H9 (cell line): ENCODE data around the gene STAT3. TPM values are rescaled to one million over a fixed set of nuclear protein-coding genes. Genes with fewer than 3 reads are reported as not detected.

Experiments
- DNase-seq: peaks from one replicate; pipeline ENCODE4 v3.0.0-alpha.2; 2017
- H2AFZ ChIP-seq: one replicate; pipeline ENCODE4 v1.6.1; 2013; ENCODE audit warnings: mild to moderate bottlenecking, low read length, control low read depth, moderate library complexity
- H2AK5ac ChIP-seq: 2 replicates; pipeline ENCODE4 v1.6.1; 2013; ENCODE audit warnings: low read length, control low read depth, mixed read lengths; ENCODE audit not compliant: insufficient read length
- H2BK120ac ChIP-seq: one replicate; pipeline ENCODE4 v1.6.1; 2013; ENCODE audit warnings: low read depth, mild to moderate bottlenecking, low read length, control low read depth, inconsistent platforms; ENCODE audit not compliant: poor library complexity, severe bottlenecking
- H2BK12ac ChIP-seq: 2 replicates; pipeline ENCODE4 v1.6.1; 2013; ENCODE audit warnings: low read length, control low read depth, mixed read lengths, low read depth; ENCODE audit not compliant: insufficient read length
- H2BK15ac ChIP-seq: 2 replicates; pipeline ENCODE4 v1.6.1; 2013; ENCODE audit warnings: low read depth, low read length, control low read depth
- H2BK20ac ChIP-seq: one replicate; pipeline ENCODE4 v1.6.1; 2013; ENCODE audit warnings: low read depth, mild to moderate bottlenecking, low read length, control low read depth, inconsistent platforms; ENCODE audit not compliant: poor library complexity, severe bottlenecking
- H2BK5ac ChIP-seq: 2 replicates; pipeline ENCODE4 v1.6.1; 2013; ENCODE audit warnings: low read length, control low read depth, mixed read lengths; ENCODE audit not compliant: insufficient read length
- H3K14ac ChIP-seq: 2 replicates; pipeline ENCODE4 v1.6.1; 2013; ENCODE audit warnings: low read length, control low read depth; ENCODE audit not compliant: insufficient read depth
- H3K18ac ChIP-seq: 2 replicates; pipeline ENCODE4 v1.6.1; 2013; ENCODE audit warnings: low read depth, mild to moderate bottlenecking, mixed read lengths, low read length, control low read depth; ENCODE audit not compliant: insufficient read length
- H3K23ac ChIP-seq: 2 replicates; pipeline ENCODE4 v1.6.1; 2013; ENCODE audit warnings: low read length, control low read depth, mixed read lengths, low read depth; ENCODE audit not compliant: insufficient read length
- H3K23me2 ChIP-seq: 2 replicates; pipeline ENCODE4 v1.6.1; 2013; ENCODE audit warnings: low read depth, mild to moderate bottlenecking, mixed read lengths, low read length, control low read depth; ENCODE audit not compliant: insufficient read length, poor library complexity, severe bottlenecking
- H3K27ac ChIP-seq: 2 replicates; pipeline ENCODE4 v1.5.1; 2013; ENCODE audit warnings: low read length, control low read depth, mixed read lengths, low read depth; ENCODE audit not compliant: insufficient read length
- H3K27me3 ChIP-seq: 2 replicates; pipeline ENCODE4 v1.6.1; 2013; ENCODE audit warnings: low read length, control low read depth, inconsistent platforms; ENCODE audit not compliant: insufficient read depth
- H3K4ac ChIP-seq: 2 replicates; pipeline ENCODE4 v1.6.1; 2013; ENCODE audit warnings: low read depth, mild to moderate bottlenecking, control low read depth, inconsistent platforms, low read length, moderate library complexity
- H3K4me1 ChIP-seq: 2 replicates; pipeline ENCODE4 v1.6.1; 2013; ENCODE audit warnings: low read length, control low read depth, inconsistent platforms; ENCODE audit not compliant: insufficient read depth
- H3K4me2 ChIP-seq: 2 replicates; pipeline ENCODE4 v1.6.1; 2013; ENCODE audit warnings: low read length, control low read depth, mixed read lengths; ENCODE audit not compliant: insufficient read length, insufficient read depth
- H3K56ac ChIP-seq: 2 replicates; pipeline ENCODE4 v1.6.1; 2013; ENCODE audit warnings: low read depth, mild to moderate bottlenecking, mixed read lengths, low read length, control low read depth; ENCODE audit not compliant: insufficient read length
- H3K79me1 ChIP-seq: 2 replicates; pipeline ENCODE4 v1.6.1; 2013; ENCODE audit warnings: low read depth, mild to moderate bottlenecking, moderate library complexity, low read length, control low read depth, inconsistent platforms; ENCODE audit not compliant: insufficient read depth, poor library complexity, severe bottlenecking
- H3K79me2 ChIP-seq: 2 replicates; pipeline ENCODE4 v1.6.1; 2013; ENCODE audit warnings: low read length, control low read depth, inconsistent platforms; ENCODE audit not compliant: insufficient read depth
- H3K9ac ChIP-seq: 2 replicates; pipeline ENCODE4 v1.6.1; 2013; ENCODE audit warnings: low read length, control low read depth, mixed read lengths; ENCODE audit not compliant: insufficient read length; ENCODE audit errors: extremely low read depth
- H3K9me3 ChIP-seq: one replicate; pipeline ENCODE4 v1.6.1; 2013; ENCODE audit warnings: low read depth, low read length, inconsistent platforms; ENCODE audit not compliant: control insufficient read depth
- H3T11ph ChIP-seq: one replicate; pipeline ENCODE4 v1.6.1; 2013; ENCODE audit warnings: mild to moderate bottlenecking, low read length, control low read depth, inconsistent platforms
- H4K20me1 ChIP-seq: one replicate; pipeline ENCODE4 v1.6.1; 2013; ENCODE audit not compliant: control insufficient read depth, insufficient read length, insufficient read depth
- H4K5ac ChIP-seq: 2 replicates; pipeline ENCODE4 v1.6.1; 2013; ENCODE audit warnings: low read depth, mild to moderate bottlenecking, mixed read lengths, low read length, control low read depth; ENCODE audit not compliant: insufficient read length
- H4K8ac ChIP-seq: replicated peaks from 2 replicates; pipeline ENCODE4 v1.6.1; 2013; ENCODE audit warnings: low read length, control low read depth, mixed read lengths, low read depth; ENCODE audit not compliant: insufficient read length
- H4K91ac ChIP-seq: 2 replicates; pipeline ENCODE4 v1.6.1; 2013; ENCODE audit warnings: low read depth, mild to moderate bottlenecking, moderate library complexity, mixed read lengths, low read length, control low read depth; ENCODE audit not compliant: insufficient read length
- H3K27ac Mint-ChIP-seq, 3 experiments: 2 replicates in 2 of 3; 3 replicates in 1 of 3; pipeline ENCODE4 v1.8.0; 2020 to 2021; ENCODE audit warnings: mixed read lengths in 3 of 3, mild to moderate bottlenecking in 1 of 3, moderate library complexity in 1 of 3
- H3K27me3 Mint-ChIP-seq: 2 replicates; pipeline ENCODE4 v1.8.0; 2021; ENCODE audit warnings: low read depth, mild to moderate bottlenecking, moderate library complexity, mixed read lengths
- H3K36me3 Mint-ChIP-seq, 3 experiments: 2 replicates in 2 of 3; 3 replicates in 1 of 3; pipeline ENCODE4 v1.8.0; 2020 to 2021; ENCODE audit warnings: low read depth in 3 of 3, mixed read lengths in 3 of 3; ENCODE audit not compliant: insufficient read depth in 1 of 3
- H3K4me1 Mint-ChIP-seq, 2 experiments: 2 replicates each; pipeline ENCODE4 v1.8.0; 2020; ENCODE audit warnings: mixed read lengths in 2 of 2
- H3K4me3 Mint-ChIP-seq, 2 experiments: 2 replicates in 1 of 2; 3 replicates in 1 of 2; pipeline ENCODE4 v1.8.0; 2020 to 2021; ENCODE audit warnings: mild to moderate bottlenecking in 2 of 2, mixed read lengths in 2 of 2, moderate library complexity in 1 of 2
- H3K9me3 Mint-ChIP-seq, 2 experiments: 2 replicates in 1 of 2; 3 replicates in 1 of 2; pipeline ENCODE4 v1.8.0; 2020; ENCODE audit warnings: mild to moderate bottlenecking in 2 of 2, mixed read lengths in 2 of 2, moderate library complexity in 1 of 2
- CTCF ChIP-seq: fragments of 200-600 bp; sonication (generic); conservative IDR thresholded peaks from 3 replicates; pipeline ENCODE4 v1.8.0; 2021; ENCODE audit warnings: antibody characterized with exemption, mild to moderate bottlenecking
- WGBS: extraction: QIAGEN DNeasy Blood & Tissue Kit; methylation state at CpG from one replicate; pipeline ENCODE4 v1.1.7; 2013; ENCODE audit warnings: missing lambda C conversion rate, low lambda C conversion rate, mixed read lengths; ENCODE audit not compliant: insufficient read length; ENCODE audit errors: extremely low coverage; 5-methylcytosine and 5-hydroxymethylcytosine counted together
- total RNA-seq: library from RNA; stranded (reverse); gene quantifications from 2 replicates; pipeline ENCODE4 v1.2.1, GENCODE V29; 2021

The STAT3 gene
- total RNA-seq, 1 experiment from 2014 or later = 83.2 TPM

DNA sequence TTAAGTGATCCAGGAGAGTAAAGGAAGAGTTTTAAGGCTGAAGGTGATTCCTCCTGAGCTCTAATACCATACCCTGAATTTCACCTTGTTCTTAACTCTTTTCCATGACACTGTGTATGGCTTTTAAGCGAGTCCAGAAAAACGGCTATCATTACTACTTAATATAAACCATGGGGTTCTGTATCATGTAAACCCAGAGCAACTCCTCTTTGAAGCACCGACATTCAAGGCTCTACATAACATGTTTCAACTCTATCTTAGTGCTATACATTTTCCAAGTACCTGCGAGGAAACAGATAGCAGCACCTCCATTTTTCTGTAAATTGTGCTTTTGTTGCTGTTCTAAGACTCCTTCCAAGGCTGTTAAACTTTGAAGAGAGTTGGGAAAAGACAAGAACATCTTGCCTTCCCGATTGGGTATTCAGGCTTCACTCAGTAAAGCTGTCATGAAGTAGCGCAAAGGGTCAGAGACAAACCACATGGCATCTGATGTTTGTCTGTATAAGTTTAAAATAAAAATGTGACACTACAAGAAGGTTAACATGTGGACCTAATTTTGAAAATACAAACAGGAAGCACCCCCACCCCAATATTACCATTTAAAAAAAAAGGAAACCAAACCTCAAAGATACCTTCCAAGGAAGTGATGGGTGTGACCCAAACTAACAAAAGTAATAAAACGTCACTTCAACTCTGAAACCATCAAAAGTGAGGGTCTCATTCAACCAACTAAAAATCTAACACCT is 115.9 kb downstream of the STAT3 start:
- no peak overlapping the region for H2BK12ac ChIP-seq
- H3K4me1 ChIP-seq = peaks cover 9% of the 10 kb centered on the region
- no peak overlapping the region for H4K8ac ChIP-seq
- no peak for TF ChIP-seq CTCF
- Mint-ChIP-seq H3K4me1 (peaks cover 42 to 46% of the 10 kb centered on the region in 2 experiments), H3K36me3 (no peaks in the 10 kb centered on the region; a peak in 1 of 7 replicates), H3K4me3 (no peak overlapping the region; a peak in 1 of 5 replicates), H3K27me3 (peaks cover 2% of the 10 kb centered on the region), H3K9me3 (no peaks in the 10 kb centered on the region; a peak in 1 of 5 replicates), H3K27ac (no peak overlapping the region)
- no peak overlapping the region for H3K4ac ChIP-seq
- H3K79me2 ChIP-seq = peaks cover 4% of the 10 kb centered on the region; the same call in 1 of the 2 replicates
- H2AFZ ChIP-seq = no peak overlapping the region
- no peak for DNase-seq
- H4K5ac ChIP-seq = no peak overlapping the region
- H3K14ac ChIP-seq = no peak overlapping the region
- H3T11ph ChIP-seq = no peak overlapping the region
- H2BK20ac ChIP-seq = no peak overlapping the region
- no peak overlapping the region for H3K23ac ChIP-seq
- H3K56ac ChIP-seq = no peak overlapping the region
- no peak overlapping the region for H4K91ac ChIP-seq
- H3K27ac ChIP-seq = no peak overlapping the region
- no peak overlapping the region for H3K9ac ChIP-seq
- H3K23me2 ChIP-seq = peaks cover 12% of the 10 kb centered on the region
- H3K27me3 ChIP-seq = no peaks in the 10 kb centered on the region
- H3K79me1 ChIP-seq = peaks cover 3% of the 10 kb centered on the region
- H2BK15ac ChIP-seq = no peak overlapping the region
- no peaks in the 10 kb centered on the region for H3K9me3 ChIP-seq
- no peak overlapping the region for H2AK5ac ChIP-seq
- H2BK120ac ChIP-seq = no peak overlapping the region
- H3K18ac ChIP-seq = no peak overlapping the region
- no peaks in the 10 kb centered on the region for H4K20me1 ChIP-seq
- H2BK5ac ChIP-seq = no peak overlapping the region
- no CpG with 5 or more reads among the region's 7 CpGs for WGBS
- no peak overlapping the region for H3K4me2 ChIP-seq
